SIG-M5 treated with dmso at 0.1 percent for 504 hours (cell line): Measurements from ENCODE around the gene PPP1R1A.

Experiments used
- DNase-seq: peaks from one replicate; lab custom pipeline; 2025; ENCODE audit not compliant: unreplicated experiment; lab: John Stamatoyannopoulos, UW

The PPP1R1A gene

GRCh38 chr12:54588110-54588889, at the start of gene PPP1R1A:
TSS of gene PPP1R1A (minus strand) at chr12:54588659. CDS start at chr12:54588488, 171 bp downstream.
- no peak for DNase-seq

- DNase-seq: no peak
Measured at GRCh38 chr12:54634795-54635194, 46.3 kb upstream of the PPP1R1A start, which contains the start of gene LACRT. TSS of gene LACRT (minus strand) at chr12:54634895. CDS start at chr12:54634841, 54 bp downstream.

- DNase-seq: no peak
Measured at GRCh38 chr12:54631988-54632728, 43.7 kb upstream of the PPP1R1A start.

GRCh38 chr12:54631551-54631950, 43.1 kb upstream of the PPP1R1A start:
- DNase-seq: no peak

GRCh38 chr12:54629925-54630324, 41.5 kb upstream of the PPP1R1A start:
- DNase-seq: no peak

- no peak for DNase-seq
Measured at GRCh38 chr12:54628186-54628846, 39.9 kb upstream of the PPP1R1A start.

- no peak for DNase-seq
Measured at GRCh38 chr12:54627304-54627703, 38.8 kb upstream of the PPP1R1A start.

GRCh38 chr12:54625598-54625997, 37.1 kb upstream of the PPP1R1A start:
- no peak for DNase-seq

GRCh38 chr12:54624315-54625279, 36.1 kb upstream of the PPP1R1A start:
- DNase-seq: no peak

- peak; percentile 34 for DNase-seq
Measured at GRCh38 chr12:54622463-54623183, 34.2 kb upstream of the PPP1R1A start.

GRCh38 chr12:54616933-54617680, 28.6 kb upstream of the PPP1R1A start:
- no peak for DNase-seq

GRCh38 chr12:54612225-54612750, 23.8 kb upstream of the PPP1R1A start:
- no peak for DNase-seq

GRCh38 chr12:54611715-54612149, 23.3 kb upstream of the PPP1R1A start:
- no peak for DNase-seq

GRCh38 chr12:54608769-54609168, 20.3 kb upstream of the PPP1R1A start:
- no peak for DNase-seq

GRCh38 chr12:54608156-54608555, 19.7 kb upstream of the PPP1R1A start:
- no peak for DNase-seq

- DNase-seq: no peak
Measured at GRCh38 chr12:54606556-54606955, 18.1 kb upstream of the PPP1R1A start.

GRCh38 chr12:54605138-54605970, 16.9 kb upstream of the PPP1R1A start:
- no peak for DNase-seq

GRCh38 chr12:54604436-54604835, 16.0 kb upstream of the PPP1R1A start:
- no peak for DNase-seq
